GM19372 (cell line): ENCODE measurements around the gene VWA8.
"Not testable (repeated sequence)": the region's sequence is repeated elsewhere in the genome, so short reads cannot be mapped to it uniquely, and the experiment has no call there.

Experiments
- ATAC-seq: cut with Tn5 transposase; IDR thresholded peaks from one replicate; pipeline ENCODE4 v1.9.1; 2021; ENCODE audit warnings: mild to moderate bottlenecking, low read depth, moderate library complexity; ENCODE audit not compliant: unreplicated experiment

The VWA8 gene

DNA sequence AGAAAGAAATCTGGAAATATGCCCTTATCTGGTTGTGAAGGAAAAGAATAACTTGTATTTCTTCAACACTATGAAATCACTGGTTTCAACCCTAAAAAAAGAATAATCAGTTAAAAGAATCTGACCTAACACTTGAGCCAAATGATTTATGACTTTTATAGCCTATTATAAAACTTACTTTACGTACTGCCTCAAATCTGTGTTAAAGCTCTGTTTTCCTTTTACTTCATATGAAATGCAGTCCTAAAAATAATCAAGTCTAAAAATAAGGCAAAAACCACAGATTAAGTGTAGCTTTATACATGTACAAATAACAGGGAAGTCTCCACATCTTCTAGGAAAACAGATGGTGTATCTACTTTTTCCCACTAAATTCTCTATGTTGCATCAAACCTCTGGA is 101.3 kb downstream of the VWA8 start:
- no peak for ATAC-seq

DNA sequence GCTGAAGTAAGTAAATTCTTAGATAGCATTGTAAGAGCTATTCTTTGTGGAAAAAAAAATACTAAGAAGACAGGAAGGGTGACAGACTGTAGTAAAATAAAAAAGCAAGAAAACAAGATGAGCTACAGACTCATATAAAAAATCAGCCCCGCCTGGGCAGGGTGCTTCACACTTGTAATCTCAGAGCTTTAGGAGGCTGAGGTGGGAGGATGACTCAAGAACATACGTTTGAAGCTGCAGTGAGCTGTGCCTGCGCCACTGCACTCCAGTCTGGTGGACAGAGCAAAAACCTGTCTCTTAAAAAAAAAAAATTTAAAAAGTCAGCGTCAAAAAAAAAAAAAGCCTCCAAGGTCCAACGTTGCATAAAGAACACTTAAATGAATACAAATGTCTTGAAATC is 102.1 kb downstream of the VWA8 start:
- no peak for ATAC-seq

DNA sequence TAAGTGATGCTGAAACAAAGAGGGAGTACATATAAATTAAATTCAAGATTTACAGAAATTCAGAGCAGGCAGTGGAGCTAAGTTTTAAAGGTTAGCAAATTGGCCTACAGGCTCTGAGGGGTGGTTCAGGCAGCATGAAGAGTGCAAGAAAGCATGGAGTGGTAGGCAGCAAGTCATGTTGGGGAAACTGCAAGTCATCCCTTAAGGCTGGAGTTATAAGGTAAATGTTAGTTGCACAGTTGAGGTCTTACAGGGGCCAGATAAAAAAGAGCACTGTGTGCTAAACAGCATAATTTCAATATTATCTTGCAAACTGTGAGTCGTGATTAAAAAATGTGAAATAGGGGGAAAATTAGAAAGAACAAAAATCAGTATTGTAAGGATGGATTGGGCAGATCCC is 106.2 kb downstream of the VWA8 start:
- ATAC-seq, result no peak

DNA sequence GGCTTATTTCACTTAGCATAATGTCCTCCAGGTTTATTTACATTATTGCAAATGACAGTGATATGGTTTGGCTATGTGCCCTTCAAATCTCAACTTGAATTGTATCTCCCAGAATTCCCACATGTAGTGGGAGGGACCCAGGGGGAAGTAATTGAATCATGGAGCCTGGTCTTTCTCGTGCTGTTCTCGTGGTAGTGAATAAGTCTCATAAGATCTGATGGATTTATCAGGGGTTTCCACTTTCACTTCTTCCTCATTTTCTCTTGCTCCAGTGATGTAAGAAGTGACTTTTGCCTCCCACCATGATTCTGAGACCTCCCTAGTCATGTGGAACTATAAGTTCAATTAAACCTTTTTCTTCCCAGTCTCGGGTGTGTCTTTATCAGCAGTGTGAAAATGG is 109.6 kb downstream of the VWA8 start:
- ATAC-seq, result no peak

DNA sequence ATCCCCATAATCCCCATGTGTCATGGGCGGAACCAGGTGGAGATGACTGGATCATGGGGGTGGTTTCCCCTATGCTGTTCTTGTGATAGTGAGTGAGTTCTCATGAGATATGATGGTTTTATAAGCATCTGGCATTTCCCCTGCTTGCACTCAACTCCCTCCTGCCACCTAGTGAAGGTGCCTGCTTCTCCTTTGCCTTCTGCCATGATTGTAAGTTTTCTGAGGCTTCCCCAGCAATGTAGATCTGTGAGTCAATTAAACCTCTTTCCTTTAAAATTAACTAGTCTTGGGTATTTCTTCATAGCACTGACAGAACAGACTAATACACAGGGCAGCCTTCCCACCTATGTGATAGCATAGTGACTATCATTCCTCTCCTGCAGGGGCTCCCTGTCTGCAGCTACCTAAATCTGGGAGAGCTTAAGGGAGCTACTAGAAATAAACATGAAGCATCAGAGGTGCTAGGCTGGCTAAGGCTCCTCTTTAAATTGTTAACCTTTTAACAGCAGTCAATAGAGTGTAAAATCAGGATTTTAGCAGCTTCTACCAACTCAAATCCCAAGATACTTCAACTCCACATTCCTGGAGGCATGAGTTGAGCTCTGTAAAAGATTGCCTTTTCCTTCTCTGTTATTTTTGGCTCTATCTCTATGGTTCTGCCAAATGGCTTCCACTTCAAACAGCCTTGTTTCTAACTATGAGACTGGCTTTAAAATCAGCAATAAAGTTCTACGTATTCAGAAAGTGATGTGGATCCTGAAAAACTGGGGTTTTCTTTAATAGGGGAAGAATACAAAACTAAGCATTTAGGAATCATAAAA is 112.3 kb downstream of the VWA8 start:
- ATAC-seq, result no peak

DNA sequence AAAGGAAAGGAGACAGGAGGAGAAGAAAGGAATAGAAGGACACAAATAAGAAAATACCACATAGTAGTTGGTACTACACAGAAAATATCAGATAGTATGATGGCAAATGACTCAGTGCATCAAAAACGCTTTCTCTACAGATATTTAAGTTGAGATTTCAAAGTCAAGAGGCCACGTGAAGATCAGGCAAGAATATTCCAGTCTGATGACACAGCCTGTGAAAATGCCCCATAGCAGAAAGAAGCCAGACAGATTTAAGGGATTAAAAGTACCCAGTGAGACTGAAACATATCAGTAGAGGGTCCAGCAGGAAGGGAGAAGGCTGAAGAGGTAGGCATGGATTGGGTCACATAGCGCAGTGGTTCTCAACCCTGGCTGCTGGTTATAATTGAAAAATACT is 113.7 kb downstream of the VWA8 start:
- no peak for ATAC-seq

DNA sequence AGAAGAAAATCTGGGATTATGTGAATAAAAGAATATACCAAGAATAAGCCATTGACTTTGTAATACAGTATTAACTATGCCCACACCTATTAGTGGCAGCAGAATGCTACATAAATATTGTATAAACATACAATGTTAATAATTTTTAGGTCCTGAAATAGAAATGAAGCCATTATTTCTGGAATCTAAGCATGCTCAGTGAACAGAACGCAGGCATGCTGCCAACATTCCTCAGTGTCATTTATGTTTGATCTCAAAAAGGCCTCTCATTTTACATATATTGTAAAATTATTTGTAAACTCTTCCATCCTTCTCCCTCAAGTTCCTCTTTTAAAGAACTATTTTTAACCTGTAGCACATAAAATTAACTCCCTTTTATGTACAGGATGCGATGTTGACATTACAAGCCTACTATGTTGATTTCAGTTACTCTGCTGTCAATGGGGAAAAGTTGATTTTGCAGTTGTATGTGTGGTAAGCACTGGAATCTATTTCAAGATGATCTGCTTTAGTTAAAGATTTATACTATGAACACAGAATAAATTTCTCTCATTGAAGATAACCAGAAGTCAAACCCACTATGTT is 118.8 kb downstream of the VWA8 start:
- ATAC-seq, result no peak

DNA sequence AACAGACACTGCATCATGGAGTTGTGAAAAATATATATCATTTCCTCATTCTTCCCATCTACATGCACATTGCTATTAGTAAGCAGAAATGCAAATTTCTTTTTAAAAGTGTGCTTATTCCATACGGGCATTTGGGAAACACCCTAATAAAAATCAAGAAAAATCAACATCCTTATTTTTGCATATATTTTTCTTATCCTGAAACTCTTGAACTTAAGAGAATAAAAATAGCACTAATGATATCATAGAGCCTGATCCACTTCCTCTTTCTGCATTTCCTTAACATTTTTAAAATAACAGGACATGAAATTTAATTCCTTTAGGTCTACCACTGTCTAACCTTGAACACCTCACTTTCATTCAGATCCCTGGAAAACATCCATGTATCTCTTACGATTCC is 123.3 kb downstream of the VWA8 start:
- ATAC-seq, result no peak

DNA sequence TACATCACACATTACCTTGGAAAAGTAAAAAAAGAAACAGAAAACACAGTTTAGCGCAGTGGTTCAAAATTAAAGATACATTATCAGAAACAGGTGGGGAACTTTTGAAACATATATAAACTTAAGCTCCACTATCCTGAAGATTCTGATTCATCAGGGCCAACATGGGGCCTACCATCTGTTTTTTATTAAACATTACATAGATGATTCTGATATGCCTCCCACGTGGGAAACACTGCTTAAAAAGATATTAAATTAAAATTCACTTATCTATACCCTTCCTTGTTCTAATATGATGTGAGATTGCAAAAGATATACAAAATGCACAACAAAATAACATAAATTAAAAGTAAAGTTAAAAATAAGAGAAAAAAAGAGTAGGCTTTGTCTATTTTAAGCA is 125.0 kb downstream of the VWA8 start:
- ATAC-seq, result no peak

DNA sequence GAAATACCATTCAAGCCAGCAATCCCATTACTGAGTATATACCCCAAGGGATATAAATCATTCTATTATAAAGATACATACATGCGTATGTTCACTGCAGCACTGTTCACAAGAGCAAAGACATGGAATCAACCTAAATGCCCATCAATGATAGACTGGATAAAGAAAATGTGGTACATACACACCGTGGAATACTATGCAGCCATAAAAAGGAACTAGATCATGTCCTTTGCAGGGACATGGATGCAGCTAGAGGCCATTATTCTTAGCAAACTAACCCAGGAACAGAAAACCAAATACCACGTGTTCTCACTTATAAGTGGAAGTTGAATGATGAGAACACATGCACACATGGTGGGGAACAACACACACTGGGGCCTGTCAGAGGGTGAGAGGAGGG is 126.2 kb downstream of the VWA8 start:
- ATAC-seq, result not testable (repeated sequence)

DNA sequence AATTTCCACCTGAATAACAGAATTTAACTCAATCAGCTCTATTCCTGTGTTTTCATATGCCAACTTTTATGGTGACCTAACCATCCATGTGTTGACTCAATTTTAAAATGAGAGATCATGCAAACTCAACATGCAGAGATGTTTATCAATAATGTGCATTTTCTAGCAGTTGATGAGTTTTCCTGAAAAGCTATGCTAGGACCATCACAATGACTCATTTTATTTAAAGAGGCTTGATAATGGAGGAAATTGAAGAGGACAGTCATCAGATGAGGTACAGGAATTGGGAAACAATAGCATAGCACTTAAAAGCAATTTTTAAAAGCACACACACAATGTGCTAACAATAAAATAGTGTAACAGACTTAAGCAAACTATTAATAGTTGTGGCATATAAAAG is 127.1 kb downstream of the VWA8 start:
- ATAC-seq, result no peak

DNA sequence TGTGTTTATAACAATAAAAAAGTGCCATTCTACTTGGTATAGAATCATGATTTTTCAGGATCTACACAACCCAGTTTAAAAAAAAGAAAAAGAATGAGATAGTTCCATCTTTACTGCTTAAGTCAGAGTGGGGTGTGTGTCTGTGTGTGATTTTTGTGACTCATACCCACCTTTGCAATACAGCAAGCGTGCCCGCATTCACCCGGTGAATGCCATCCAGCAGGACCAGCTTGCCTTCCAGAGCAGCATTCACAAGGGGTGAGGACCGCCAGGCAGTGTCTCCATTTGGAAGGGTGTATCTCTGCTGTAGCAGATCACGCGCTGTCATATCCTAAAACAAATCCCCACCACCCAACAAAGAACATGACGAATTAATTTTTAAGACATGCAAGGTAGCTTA is 127.7 kb downstream of the VWA8 start:
- no peak for ATAC-seq

DNA sequence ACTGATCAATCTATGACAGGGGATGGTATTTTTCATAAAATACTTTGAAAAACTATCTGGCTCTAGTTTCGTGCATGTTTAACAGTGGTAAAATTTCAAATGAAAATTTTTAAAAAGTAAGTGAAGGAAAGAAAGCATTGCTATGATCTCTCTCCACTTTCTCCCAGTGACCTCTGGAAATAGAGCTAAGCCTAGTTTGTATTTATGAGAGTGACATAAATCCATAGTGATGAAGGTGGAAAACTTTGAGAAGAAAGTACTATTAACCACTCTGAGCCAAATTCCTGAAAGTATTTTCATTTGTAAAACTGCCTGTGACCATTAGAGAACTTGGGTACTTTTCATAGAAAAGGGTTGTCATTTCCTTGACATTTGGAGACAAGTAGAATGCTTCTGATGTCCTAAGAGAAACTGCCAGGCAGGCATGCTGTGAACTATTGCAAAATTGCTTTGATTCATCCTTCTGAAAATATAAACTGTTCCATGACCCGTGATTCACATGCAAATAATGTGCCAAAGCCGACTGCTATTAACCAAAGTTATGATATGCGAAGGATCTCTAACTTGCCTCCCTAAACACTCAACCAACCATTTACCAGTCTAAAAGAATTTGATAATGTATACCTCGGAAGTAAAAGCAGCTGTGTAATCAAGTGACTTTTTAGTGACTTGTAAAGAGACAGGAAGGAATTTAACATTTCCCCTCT is 133.2 kb downstream of the VWA8 start:
- no peak for ATAC-seq

DNA sequence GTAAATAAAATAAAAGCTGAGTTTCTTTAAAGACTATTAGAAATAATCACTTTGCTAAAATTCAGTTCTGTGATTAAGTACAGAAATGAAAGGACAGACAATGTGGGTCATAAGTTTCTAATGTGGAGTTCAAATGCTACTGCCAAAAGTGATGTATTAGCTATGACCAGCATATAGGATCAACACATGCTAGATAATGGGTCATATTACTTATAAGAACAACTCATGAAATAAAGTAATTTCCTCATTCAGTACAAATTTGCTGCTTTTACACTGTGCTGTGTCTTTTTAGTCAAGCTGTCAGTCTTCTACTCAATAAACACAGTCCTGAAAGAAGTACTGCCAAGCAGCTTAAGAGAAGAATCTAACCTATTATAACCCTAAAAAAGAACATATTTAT is 135.2 kb downstream of the VWA8 start:
- no peak for ATAC-seq

DNA sequence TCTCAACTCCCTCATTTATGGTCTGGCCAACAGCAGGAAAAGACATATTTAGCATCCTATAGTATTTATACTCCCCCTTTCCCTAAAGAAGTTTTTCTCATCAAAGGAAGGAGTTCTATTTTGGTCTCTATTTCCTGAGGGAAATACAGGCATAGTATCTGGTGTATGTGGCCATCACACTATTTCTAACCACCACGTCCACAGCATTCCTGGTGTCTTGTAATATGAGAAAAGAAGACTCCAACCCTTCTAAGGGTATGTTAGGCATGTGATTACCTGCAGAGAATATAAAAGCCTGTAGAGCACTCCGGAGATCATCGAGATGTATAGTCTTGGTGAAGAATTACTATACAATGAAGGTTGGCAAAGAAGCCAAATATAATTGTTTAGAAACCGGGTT is 137.4 kb downstream of the VWA8 start:
- ATAC-seq, result no peak

DNA sequence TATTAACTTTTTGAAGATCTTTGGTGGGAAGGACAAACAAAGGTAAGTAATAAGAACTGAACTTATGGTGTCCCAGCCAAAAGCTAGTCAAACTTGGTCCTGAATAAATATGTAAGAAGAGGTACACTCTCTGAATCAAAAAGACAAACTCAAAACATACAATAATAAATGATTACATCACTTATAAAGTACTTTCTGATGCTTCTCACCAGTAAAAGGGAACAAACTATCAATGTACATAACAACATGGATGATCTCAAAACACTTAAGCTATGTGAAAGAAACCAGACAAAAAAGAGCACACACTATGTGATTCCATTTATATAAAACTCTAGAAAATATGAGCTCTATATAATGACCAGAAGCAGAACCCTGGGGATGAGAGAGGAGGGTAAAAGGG is 138.3 kb downstream of the VWA8 start:
- no peak for ATAC-seq

DNA sequence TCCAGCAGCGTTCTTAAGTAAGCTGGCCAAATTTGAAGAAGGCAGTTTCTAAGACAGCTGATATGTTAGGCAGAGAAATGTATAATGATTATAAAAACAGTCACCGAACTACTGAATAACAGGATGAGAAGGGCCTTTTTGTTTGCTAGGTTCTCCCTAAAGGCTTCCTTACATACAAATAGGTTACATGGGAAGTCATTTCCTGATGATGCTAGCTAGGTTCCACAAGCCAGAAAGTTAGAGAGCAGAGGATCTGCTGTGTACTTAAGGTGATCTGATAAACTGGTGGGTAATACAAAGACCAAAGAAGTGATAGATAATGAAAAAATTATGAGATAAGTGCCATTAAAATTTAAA is 139.7 kb downstream of the VWA8 start:
- no peak for ATAC-seq

DNA sequence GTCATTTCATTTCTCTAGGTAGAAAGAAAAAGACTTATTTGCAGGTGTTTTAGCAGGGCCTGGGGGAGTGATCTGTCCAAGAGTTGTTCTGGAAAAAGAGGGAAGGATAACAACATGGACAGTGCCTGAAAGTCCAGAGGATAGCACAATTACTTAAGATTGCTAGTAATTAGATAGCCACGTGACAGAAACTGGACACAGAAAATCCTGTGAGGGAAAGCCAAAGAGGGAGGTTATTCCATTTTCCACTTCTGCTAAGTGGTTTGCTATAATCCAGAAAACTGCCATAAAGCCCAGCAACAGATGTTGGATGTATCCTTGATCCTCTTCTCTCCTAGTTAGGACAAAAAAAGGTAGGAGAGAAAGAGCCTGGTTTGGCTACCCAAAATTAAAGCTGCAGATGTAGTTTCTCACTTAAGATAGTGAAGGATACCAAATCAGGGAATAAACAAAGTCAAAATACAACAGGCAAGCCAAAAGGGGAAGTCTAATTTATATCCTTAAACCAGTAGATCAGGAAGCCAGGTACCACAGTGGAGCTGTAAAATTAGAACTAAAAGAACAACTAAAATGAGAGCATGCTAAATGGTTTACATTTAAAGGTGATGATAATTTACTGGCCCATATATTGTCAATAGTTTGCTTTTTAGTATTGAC is 140.2 kb downstream of the VWA8 start:
- no peak for ATAC-seq

DNA sequence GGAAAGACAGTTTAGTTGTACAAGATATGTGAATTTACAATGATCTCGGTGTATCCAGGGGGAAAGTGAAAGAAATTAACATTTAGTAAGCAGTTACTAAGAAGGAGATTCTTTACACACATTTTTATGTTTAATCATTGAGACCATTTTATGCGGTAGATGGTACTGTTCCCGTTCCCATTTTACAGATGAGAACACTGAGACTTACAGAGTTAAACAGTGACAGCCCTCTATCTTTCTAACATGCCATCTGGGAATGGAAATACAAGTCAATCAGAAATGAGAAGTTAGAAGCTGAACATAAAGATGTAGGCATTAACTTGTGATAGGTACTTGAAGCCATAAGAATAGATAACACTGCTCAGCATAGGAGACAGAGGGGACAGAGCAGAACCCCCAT is 144.9 kb downstream of the VWA8 start:
- ATAC-seq, result no peak

DNA sequence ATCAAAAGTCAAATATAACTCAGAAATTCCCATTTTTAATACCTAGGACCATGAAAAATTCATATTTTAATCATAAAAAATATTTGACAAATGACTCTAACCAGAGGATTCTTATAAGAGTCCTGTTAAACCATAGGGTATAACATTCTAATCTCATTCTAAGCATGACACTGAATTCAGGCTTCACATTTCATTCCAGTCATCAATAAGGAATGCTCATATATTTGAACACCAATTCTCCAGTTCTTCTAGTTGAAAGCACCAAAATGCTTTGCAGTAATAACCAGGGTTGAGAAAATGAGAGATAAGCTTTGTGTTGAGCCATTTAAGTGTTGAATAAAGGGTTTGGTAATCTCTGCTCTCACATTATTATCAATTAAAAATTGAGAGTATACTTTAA is 147.5 kb downstream of the VWA8 start:
- no peak for ATAC-seq

DNA sequence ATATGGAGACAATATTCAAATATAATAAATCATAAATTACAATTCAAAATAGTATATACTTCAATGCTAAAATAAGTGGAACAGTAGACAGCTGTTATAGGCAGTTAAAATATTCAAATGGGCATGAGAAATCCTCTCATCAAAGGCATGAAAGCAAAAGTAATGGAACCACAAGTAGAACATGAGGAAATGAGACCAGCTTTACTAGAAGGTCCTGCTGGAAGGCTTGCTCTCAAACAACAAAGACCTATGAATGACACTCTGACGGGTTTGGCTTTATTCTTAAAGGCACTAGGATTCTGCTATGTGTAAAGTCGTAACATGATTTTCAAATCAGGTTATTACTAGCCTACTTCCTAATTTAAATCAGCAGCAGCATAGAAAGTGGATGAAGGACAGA is 148.1 kb downstream of the VWA8 start:
- ATAC-seq, result peak; percentile 67
